ENCODE results near the gene DYSF.

Gene DYSF

DNA sequence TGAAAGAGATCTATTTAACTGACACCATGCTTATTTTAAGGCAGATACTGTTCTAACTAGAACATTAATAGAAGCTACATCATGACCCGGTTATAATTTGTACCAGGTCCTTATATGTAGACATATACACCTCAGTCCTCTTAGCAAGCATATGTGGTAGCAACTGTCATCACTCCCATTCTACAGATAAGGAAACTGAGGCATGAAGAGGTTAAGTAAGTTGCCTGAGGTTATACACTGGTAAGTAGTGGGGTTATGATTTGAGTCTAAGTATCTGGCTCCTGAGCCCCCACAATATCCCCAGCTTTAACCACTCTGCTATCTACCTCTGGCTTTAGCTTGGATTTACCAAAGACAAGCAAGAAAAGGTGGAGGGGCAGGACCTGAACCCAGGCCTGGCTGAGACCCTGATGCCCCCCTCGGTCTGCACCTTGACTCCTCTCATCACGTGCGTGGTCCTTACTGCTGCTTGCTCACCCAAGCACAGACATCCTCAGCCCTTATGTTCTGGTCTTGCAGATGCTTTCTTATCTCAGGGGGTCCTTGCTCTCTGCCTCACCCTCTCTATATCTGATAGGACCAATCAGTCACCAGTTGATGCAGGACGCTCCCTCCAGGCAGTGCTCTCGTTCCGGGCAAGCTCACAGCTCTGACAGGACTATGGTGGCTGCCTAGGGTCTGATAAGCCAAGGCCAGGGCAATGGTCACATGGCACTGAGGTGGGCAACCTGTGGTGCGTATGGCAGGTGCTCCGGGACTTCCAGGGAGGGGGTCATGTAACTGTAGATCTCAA is 4.0 kb downstream of the DYSF start:
- DNase-seq: no peak

DNA sequence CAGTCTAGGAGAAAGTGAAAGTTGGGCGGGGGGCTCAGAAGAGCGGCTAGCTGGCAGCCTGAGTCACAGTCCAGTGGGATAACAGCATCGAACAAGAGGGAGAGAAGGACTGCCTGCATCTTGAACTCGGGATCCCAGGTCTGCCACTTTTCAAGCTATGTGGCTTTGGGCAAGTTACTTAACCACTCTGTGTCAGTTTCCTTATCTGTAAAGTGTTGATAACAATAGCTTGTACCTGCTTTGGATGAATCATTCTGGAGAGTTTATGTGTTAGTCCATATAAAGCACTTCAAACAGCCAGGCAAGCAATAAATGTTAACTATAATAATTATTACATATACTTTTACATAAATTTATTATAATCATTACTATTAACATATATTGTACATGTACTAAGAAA is 4.6 kb downstream of the DYSF start:
- DNase-seq: no peak

DNA sequence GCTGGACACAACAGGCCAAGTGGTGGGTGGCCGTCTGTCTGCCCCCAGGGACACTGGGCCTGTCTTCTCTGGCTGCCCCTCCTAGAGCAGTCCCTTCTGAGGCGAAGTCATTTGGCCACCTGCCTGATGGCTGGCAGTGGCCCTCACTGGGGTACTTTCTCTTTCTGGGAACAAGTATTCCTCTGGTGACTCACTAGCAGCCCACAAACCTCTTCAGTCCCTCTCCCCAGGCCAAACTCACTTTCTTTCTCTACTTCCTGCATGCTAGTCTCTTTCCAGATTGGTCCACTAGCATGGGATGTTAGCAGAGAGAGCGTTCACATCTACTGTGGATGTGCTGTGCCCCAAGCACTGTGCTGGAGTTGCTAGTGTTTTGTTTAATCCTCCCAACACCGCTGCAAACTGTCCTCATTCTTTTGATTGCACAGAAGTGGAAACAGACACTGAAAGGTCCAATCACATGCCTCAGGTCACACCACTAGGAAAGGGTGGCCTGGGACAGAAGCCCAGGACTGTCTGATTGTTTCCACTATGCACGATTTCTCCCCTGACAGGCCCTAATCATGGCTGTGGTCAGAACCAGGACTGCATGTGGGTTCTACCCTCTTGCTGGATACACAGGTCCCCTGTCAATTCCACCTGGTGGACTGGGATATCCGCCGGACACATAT is 5.2 kb downstream of the DYSF start:
- peak; percentile 78 for DNase-seq

DNA sequence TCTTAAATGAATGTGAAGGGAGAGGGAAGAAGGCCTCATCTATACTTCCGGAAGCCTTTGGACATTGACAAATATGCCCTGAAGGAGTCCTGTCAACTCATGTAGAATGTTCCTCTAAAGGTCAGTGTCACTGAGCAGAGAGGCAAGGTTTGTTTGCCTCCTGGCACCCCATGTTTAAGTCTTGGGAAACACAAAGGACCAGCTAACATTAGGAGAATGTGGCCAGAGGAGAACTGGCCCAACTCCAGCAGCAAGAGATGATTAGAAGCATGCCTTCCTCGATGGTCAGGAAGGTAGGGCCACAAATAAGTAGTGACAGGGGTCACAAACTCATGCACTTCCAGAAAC is 5.7 kb downstream of the DYSF start:
- no peak for DNase-seq

DNA sequence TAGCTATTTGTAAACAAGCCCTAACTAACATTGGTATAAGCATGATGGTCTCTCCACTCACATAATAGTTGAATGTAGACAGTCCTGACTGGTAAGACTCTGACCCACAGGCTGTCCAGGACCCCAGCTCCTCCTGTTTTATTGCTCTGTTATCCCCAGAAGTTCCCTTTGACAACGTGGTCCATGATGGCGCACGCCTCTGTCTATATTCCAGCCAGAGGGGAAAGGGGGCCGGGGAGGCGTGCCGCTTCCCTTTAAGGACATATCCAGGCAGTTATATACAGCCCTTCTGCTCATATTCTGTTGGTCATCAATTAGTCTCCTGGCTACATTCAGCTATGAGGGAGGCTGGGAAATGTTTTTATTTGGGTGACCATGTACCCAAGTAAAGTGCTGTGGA is 6.7 kb downstream of the DYSF start:
- DNase-seq: no peak

DNA sequence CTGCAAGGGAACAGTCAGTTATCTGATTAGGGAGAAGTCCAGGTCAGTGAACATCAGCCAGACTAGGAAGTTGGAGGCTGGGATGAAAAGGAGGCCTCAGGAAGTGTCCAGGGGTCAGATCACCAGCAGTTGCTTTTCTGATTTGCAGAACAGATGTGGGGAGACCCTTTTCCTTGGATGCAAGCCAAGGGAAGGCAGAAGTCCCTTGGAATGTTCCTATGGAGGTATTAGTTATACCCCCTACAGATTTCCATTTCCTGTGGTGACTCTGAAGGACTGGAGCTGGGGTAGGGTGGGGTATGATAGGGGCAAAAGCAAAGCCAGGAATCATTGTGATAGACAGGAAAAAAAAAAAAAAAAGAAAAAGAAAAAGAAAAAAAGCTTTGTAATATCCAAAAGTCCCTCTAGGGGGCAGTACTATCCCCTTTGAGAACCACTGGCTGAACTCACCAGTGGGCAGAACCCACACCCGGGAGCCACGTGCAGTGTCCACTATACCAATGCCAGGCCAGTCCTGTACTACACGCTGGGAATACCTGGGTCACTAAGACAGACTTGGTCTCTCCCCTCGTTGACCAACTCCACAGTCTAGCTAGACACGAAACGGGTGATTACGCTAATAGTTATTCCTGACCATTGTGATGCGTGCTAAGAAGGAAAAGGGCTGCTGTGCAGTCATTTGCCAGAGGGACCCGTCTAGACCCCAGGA is 7.4 kb downstream of the DYSF start:
- peak; percentile 38 for DNase-seq

DNA sequence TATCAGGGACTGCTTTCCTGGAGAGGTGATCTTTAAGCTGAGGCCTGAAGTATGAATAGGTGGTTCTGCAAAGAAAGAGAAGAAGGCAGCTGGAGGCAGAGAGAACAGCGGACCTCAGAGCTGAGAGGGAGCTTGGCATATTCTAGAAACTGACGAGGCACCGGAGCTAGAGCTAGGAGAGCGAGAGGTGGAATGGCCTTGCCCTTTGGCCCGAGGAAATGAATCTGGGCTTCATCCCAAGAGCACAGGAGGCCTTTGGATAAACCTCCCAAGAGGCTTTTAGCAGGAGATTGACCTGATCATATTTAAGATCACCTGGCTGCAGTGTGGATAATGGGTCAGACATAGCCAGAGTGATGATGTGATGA is 7.9 kb downstream of the DYSF start:
- DNase-seq: no peak

DNA sequence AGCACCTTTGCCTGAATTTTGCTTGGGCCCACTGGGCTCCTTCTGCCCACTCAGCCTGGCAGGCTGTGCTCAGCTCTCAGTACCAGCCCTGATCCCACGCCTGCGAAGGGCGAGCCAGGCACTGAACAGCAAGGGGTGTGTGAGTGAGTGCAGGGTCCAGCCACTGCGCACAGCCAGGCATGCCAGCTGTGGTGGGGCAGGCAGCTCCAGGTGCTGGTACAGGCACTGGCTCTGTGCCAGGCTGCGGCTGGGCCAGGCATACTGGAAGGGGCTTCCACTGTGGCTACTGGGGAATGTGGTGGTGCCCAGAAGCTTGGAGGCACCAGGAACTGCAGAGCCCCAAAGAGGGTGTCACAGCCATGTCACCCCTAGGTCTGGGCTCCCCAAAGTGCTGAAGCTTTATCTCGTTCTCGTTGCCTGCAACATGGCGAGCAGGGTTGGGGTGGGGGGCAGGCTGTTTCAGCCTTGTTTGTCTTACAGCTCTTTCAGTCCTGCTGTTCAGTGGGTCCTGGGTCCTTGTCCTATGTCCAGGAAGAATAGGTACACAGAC is 8.8 kb downstream of the DYSF start:
- DNase-seq: no peak

DNA sequence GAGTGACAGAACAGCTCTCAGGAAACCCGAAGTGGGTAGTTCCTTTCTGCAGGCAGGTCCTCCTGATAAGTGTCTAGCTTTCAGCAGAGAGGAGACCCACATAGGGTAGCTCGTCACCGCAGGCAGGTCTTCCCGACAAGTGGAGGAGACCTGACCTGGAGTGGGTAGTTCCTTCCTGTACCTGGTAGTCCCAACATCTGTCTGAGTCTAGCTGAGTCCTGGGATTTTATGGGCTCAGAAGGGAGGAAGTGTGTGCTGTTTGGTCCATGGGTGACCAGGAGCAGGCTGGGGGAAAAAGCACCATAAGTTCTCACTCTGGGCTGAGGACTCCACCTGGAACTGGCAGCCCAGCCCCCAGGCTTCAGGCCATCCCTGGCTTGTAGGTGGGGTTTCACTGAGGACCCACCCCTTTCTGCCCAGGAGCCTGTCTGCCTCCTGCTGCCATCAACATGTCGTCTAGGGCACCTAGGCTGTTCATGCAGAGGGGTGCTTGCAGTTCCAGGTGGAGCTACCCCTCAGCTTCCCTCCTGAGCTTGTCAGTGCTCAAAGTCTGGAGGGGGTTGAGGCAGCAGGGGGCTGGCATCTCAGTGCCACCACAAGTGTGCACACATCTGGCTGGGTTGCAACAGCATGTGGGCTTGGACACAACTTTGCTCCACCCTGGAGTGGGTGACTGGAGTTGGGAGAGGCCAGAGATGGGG is 9.4 kb downstream of the DYSF start:
- no peak for DNase-seq

DNA sequence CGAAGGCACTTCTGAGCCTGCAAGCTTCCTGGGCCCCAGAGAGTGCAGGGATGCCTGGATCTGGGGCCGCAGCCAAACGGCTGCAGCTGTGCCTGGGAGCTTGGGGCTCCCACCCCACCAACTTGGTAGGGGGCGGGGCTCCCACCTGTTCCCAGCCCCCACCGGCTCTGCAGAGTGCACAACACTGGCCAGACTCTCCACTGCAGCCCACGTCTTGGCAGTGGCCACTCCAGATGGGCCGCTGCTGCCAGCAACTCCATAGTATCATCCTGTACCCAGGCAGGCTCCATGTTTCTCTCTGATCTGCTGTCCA is 9.9 kb downstream of the DYSF start:
- DNase-seq: no peak

DNA sequence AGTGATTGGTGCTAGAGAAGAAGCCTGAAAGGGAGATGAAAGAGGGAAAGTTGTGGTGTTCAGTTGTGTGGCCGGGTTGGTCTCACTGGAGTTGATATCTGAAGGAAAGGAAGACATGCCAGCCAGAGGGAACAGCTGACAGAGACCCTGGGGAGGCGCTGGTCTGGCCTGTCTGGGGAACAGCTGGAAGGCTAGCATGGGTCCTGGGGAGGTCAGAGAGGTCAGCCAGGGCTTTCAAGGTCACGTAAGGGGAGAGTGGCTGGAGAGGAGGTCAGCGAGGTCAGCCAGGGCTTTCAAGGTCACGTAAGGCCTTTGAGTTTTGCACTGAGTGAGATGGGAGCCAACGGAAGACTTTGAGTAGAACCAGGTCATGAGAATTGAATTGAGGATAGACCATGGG is 11.0 kb downstream of the DYSF start:
- no peak for DNase-seq

DNA sequence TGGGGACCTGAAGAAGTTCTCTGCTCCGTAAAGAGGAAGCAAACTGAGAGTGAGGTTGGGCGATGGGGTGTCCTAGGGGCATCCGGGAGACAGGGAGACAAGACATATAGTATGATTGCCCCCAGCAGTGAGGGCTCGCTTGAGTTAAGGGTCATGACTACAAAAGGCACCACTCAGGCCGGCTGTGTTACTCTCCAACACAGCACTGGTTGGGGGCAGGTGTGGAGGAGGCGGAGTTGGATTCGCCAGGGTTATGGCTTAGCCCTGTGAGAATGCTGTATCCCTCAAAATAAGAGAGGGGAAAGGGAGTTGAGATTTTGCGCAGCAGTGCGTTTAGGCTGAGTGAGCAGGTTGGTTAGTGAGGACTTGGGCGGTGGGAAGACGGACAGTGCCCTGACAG is 12.0 kb downstream of the DYSF start:
- no peak for DNase-seq

DNA sequence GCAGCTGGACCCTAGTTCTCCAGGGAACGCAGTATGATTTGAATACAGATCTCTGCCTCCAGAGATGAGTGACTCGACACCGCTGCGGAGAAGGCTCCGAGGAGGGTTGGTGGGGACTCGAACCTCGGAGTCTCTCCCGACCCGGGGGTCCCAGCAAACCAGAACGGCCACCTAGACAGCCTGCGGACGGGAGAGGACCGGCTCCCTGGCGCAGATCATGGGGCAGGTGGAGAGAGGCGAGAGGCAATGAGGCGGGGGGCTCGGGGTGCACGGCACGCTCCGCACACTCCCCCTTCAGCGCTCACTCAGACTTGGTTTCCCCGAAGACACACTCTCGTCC is 12.6 kb downstream of the DYSF start:
- no peak for DNase-seq

DNA sequence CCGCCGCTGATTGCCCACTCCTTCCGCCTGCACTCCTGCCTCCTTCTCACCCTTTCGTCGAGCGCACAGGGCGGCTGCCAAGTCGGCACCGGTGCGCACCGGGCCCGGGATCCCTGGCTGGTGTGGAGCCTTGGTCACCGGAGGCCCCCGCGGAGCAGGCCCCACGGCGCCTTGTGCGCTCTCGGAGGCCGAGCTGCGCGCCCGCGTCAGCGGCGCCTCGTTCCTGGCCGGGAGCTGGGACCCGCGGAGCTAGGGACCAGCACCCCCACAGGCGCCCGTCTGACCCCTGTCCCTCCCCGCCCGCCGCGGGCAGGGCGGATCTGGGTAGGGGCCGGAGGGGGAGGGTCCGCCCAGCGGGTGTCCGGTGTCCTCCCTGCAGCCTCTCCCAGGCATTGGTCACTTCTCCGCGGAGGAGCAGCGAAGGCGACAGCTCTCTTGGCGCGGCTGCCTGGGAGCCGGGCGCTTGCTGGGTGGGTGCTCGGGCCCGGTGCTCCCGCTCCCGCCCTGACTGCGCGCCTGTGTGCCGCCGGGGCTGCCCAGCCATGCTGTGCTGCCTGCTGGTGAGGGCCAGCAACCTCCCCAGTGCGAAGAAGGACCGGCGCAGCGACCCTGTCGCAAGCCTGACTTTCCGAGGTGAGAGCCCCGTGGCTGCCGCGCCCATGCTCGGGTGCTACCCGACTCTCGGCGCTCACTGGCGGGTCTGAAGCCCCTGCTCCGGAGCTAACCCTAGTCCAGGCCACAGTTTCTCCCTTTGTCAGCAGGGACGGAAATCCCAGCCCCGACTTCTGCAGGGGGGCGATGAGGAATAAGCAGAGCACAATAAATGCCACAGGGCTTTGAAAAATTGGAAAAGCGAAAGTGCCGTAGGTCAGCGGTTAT is 13.2 kb downstream of the DYSF start:
- DNase-seq: peak; percentile 56

DNA sequence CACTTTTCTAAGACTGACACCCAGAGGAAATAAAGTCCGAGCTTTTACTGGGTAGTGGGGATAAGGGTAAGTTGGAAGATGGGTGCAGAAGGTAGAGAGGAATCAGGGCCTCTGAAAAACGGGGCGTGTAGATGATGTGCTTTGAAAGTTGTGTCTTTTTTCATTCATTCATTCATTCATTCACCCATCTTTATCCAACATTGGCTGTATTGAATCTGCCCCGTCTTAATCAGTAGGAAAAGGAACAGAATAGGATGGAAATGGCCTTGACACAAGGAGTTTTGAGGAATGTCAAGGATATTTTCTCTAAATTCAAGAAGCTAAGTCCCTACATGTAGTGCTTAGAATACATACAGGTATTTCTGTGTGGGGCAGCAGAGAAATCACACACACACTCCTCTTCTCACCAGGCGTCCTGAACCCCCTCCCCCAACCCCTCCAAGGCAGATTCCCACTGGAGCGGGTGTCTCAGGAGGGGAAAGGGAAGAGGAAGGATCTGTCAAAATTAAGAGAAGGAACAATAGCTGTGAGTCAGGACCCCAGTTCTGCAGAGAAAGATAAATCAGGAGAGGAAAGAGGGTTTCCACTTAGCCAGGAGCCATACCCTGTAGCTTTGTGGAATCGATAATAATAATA is 13.9 kb downstream of the DYSF start:
- DNase-seq: no peak

DNA sequence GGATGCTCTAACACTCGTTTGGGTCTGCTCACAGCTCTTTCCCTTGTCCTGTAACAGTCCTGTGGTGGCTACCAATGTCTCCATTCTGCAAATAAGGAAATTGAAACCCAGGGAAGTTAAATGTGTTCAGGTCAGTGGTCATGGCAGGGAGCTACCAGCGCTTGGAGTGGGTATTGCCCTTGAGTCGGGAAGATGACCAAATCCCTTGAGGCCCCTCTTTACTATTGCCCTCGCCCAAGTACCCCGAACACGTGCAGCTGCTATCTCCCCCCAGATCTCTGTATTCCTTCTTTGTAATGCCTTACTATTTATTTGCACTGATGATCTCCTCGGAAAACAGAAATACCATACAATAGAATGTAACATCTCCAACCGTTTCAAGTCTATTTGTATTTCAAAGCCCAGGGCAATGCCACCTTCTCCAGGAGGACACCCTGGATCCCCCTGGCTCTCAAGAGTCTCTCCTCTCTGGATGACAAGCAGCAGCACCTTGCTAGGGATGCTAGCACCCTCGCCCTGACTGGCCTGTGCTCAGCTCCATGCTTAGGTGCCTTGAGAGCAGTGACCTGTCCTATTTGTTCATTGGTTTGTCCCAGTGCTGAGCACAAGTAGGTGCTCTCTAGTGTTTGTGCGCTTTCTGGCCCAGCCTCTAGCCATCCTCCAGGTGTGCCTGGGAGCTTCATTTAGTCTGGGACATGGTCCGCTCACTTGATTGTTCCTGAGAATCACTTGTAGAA is 15.1 kb downstream of the DYSF start:
- DNase-seq: no peak

DNA sequence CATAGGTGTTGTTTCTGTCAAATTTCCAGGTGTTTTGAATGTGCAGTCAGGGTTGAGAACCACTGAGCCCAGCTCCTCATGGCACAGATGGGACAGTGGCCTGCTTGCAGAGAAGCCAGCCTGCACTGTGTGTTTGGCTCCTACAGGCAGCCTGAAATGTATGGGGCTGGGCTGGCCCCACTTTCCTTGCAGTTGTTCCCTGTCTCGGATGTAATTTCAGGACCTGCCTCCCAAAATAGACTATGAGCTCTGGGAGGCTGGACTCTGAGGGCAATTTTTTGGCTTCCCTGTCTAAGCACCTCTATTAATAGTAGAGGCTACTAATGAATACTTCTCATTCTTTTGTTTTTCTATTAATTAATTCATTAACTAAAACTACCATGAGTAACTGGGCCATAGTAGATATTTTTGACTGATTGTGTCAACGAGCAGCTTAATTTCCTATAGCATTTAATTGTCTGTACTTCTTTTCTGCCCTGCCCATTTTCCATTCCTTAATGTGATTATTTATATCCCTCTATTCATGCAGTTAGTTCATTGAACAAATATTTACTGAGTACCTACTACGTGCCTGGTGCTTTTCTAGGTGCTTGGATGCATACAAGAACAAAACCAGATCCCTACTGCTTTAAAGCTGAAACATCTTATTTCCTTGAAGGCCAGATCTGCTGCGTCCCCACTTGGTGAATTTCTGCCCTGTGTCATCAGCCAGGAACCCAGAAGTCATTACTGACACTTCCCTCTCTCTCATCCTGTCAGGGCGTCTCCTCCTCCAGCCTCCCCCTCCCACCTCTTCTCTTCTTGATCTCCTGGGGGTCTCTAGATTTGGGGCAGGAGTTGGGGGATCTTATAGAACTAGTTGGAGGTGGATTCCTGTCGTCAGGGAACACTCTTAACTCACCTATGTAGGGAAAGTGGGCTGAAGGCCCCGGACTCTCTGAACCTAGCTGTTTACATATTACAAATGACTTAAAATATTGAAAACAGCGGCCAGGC is 16.3 kb downstream of the DYSF start:
- DNase-seq: no peak

DNA sequence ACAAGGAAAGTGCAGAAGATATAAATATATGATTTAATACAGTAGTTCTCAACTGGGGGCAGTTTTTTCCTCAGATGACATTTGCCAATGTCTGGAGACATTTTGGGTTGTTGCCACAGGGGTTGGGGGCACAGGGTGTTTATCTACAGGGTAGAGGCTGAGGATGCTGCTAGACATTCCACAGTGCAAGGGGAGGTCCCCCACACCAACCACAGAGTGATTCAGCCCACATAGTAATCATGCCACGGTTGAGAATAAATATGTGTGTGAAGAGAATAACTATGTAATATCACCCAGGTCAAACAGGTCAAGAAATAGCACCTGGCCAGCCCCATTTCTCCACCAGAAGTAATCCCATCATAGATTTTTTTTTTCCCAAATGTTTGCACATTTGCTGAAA is 17.9 kb downstream of the DYSF start:
- DNase-seq: peak; percentile 90

DNA sequence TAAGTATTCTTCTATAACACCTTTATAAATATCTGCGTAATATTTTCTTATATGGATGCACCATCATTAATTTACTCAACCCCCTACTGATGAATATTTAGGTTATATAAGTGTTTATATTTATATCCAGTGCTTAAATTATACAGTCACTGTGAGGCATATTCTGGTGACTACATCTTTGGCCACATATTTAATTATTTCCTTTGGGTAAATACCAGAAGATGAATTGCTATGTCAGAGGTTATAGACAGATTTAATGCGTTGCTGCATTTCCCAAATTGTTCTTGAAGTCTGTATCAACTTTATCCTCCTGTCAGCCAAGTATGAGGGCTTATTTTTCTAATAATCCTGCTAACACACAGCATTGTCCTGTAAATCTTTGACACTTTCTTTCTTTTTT is 18.7 kb downstream of the DYSF start:
- no peak for DNase-seq

Data from EL (cell line).